Endothelial cell of umbilical vein (primary cell): ENCODE measurements around the gene VAV2. TPM values are rescaled to one million over a fixed set of nuclear protein-coding genes. Genes with fewer than 3 reads are reported as not detected.

Experiments
- BruUV-seq: library from RNA; stranded (reverse); fragments of 400-500 nt; replicated peaks from 2 replicates; lab custom pipeline; 2021; lab: Mats Ljungman, UMichigan
- CTCF ChIA-PET: fragments of 300-600, 350-600 bp; sonication (Branson Sonifier 250); formaldehyde crosslinking; loops from one replicate; lab custom pipeline; 2021; ENCODE audit warnings: antibody characterized with exemption, inconsistent platforms; lab: Charles Lee
- POLR2A ChIA-PET: fragments of 300-600, 350-600 bp; sonication (Branson Sonifier 250); formaldehyde crosslinking; loops from one replicate; lab custom pipeline; 2021; ENCODE audit warnings: antibody characterized with exemption, inconsistent platforms; lab: Charles Lee
- DNase-seq: peaks from one replicate; pipeline ENCODE4 v3.0.0-alpha.2; 2011; ENCODE audit warnings: low read depth, low spot score
- FAIRE-seq: peaks from 2 replicates; lab custom pipeline; 2011; peaks lifted over from hg19 to GRCh38; lab: Jason Lieb, UNC
- H2AFZ ChIP-seq: 2 replicates; pipeline ENCODE4 v1.6.0; 2012; ENCODE audit warnings: low read depth, low read length, control low read depth, inconsistent platforms
- H3K27ac ChIP-seq: 2 replicates; pipeline ENCODE4 v1.5.1; 2011; ENCODE audit warnings: low read depth, mild to moderate bottlenecking, control low read depth, low read length, moderate library complexity; ENCODE audit not compliant: insufficient read depth
- H3K27me3 ChIP-seq, 2 experiments: 2 replicates each; pipeline versions ENCODE4 v1.6.0 to v1.6.1; 2011; ENCODE audit warnings: low read length in 2 of 2, mixed read lengths in 1 of 2; ENCODE audit not compliant: control insufficient read depth in 2 of 2, insufficient read depth in 2 of 2
- H3K36me3 ChIP-seq, 2 experiments: 2 replicates in 1 of 2; 3 replicates in 1 of 2; pipeline ENCODE4 v1.5.1; 2011; ENCODE audit warnings: low read length in 2 of 2, mild to moderate bottlenecking in 1 of 2, moderate library complexity in 1 of 2; ENCODE audit not compliant: control insufficient read depth in 2 of 2, insufficient read depth in 2 of 2; ENCODE audit errors: extremely low read depth in 1 of 2
- H3K4me1 ChIP-seq: 3 replicates; pipeline ENCODE4 v1.5.1; 2011; ENCODE audit warnings: mild to moderate bottlenecking, low read length; ENCODE audit not compliant: control insufficient read depth, insufficient read depth; ENCODE audit errors: extremely low read depth
- H3K4me2 ChIP-seq: 2 replicates; pipeline ENCODE4 v1.6.1; 2011; ENCODE audit warnings: low read length, control low read depth, mixed read lengths; ENCODE audit not compliant: insufficient read depth
- H3K4me3 ChIP-seq, 3 experiments: fragments of 200-600 bp in 1 of 3; sonication (generic), shearing (Covaris generic) in 1 of 3; replicated peaks in 1 of 3; 2 replicates each; pipeline ENCODE4 v1.5.1; 2011 to 2016; ENCODE audit warnings: control low read depth in 3 of 3, low read length in 3 of 3, mild to moderate bottlenecking in 2 of 3, inconsistent platforms in 1 of 3, low read depth in 1 of 3, moderate library complexity in 1 of 3; ENCODE audit not compliant: insufficient read depth in 1 of 3
- H3K79me2 ChIP-seq: 2 replicates; pipeline ENCODE4 v1.6.0; 2012; ENCODE audit warnings: low read length, inconsistent platforms; ENCODE audit not compliant: control insufficient read depth, insufficient read depth
- H3K9ac ChIP-seq: replicated peaks from 2 replicates; pipeline ENCODE3; 2011; ENCODE audit warnings: low read length, control low read depth; ENCODE audit not compliant: insufficient read depth; ENCODE audit errors: extremely low read depth
- H3K9me1 ChIP-seq: replicated peaks from 3 replicates; pipeline ENCODE4 v1.6.0; 2011; ENCODE audit warnings: mild to moderate bottlenecking, low read length; ENCODE audit not compliant: control insufficient read depth, insufficient read depth; ENCODE audit errors: extremely low read depth
- H3K9me3 ChIP-seq: replicated peaks from 2 replicates; pipeline ENCODE4 v1.5.1; 2012; ENCODE audit warnings: low read length, inconsistent platforms; ENCODE audit not compliant: control insufficient read depth, insufficient read depth
- H4K20me1 ChIP-seq: replicated peaks from 2 replicates; pipeline ENCODE3; 2011; ENCODE audit warnings: mild to moderate bottlenecking, low read length; ENCODE audit not compliant: control insufficient read depth, insufficient read depth; ENCODE audit errors: extremely low read depth
- EZH2 ChIP-seq: IDR thresholded peaks from 2 replicates; pipeline ENCODE4 v1.6.1; 2012; ENCODE audit warnings: borderline replicate concordance, low read depth, mild to moderate bottlenecking, moderate library complexity, low read length, inconsistent platforms; ENCODE audit not compliant: severe bottlenecking
- FOS ChIP-seq: IDR thresholded peaks from 2 replicates; pipeline ENCODE4 v1.6.1; 2011; ENCODE audit warnings: mild to moderate bottlenecking, low read length, moderate library complexity, borderline replicate concordance; ENCODE audit not compliant: insufficient read depth
- GATA2 ChIP-seq: IDR thresholded peaks from 2 replicates; pipeline ENCODE4 v1.7.0; 2011; ENCODE audit warnings: low read depth, mild to moderate bottlenecking, moderate library complexity, mixed read lengths, low read length; ENCODE audit not compliant: insufficient read length, insufficient read depth
- JUN ChIP-seq: IDR thresholded peaks from 2 replicates; pipeline ENCODE4 v1.6.1; 2011; ENCODE audit warnings: borderline replicate concordance, low read depth; ENCODE audit not compliant: insufficient read length, insufficient read depth
- POLR2A ChIP-seq: IDR thresholded peaks from 2 replicates; pipeline ENCODE4 v1.6.1; 2012; ENCODE audit warnings: low read depth, mild to moderate bottlenecking, control low read depth, low read length
- dilution Hi-C: fragments of 300-500 bp; cut with MboI; formaldehyde crosslinking; loops from one replicate; pipeline ENCODE4 v1.15.0; 2019; ENCODE audit warnings: low sequenced_read_pairs; ENCODE audit not compliant: extremely low pct_ligation_motif_present
- intact Hi-C: fragments of 100-400 bp; cut with micrococcal nuclease; formaldehyde crosslinking; loops from one replicate; pipeline ENCODE4 v1.10.0; 2022
- polyA plus RNA-seq, 4 experiments: library from polyadenylated mRNA; depleted of rRNA in 3 of 4; stranded (reverse) in 3 of 4; unstranded in 1 of 4; fragments of >200 nt; gene quantifications; 2 replicates each; pipeline versions ENCODE4 v1.2.1 to v1.2.3, GENCODE V29; 2011 to 2012; ENCODE audit warnings: missing spikeins in 1 of 4
- total RNA-seq: library from RNA; stranded (reverse); gene quantifications from 2 replicates; pipeline ENCODE4 v1.2.3, GENCODE V29; 2021
- TF ChIP-seq, protein P1 (sequence below), 2 donors: IDR thresholded peaks; 1 replicate in 1 of 2; 2 replicates in 1 of 2; pipeline ENCODE4 v1.5.1; 2011; ENCODE audit warnings: low read length in 2 of 2, mild to moderate bottlenecking in 2 of 2, moderate library complexity in 2 of 2, control low read depth in 1 of 2, inconsistent platforms in 1 of 2, low read depth in 1 of 2; ENCODE audit not compliant: insufficient read depth in 1 of 2; ENCODE audit errors: extremely low read depth in 1 of 2
- TF ChIP-seq, protein P2 (sequence below): IDR thresholded peaks from 2 replicates; pipeline ENCODE4 v1.6.1; 2011; ENCODE audit not compliant: insufficient read depth, insufficient read length

The VAV2 gene
- total and polyA plus RNA-seq, 2 donors (not counting 3 experiments of a cell fraction or from before 2014, with no cell fraction given), result 10.6 to 30.6 TPM

GRCh38 chr9:134024828-134025605 lies 32.9 kb upstream of the VAV2 start, which contains the start of gene BRD3OS:
TSS of gene BRD3OS (plus strand) at chr9:134025481. CDS start at chr9:134026748, 1,267 bp downstream.
- no peaks in the 10 kb centered on the region for H4K20me1 ChIP-seq
- no peak within 1 kb of the TSS for H3K27ac ChIP-seq
- DNase-seq (peak; percentile 98), FAIRE-seq (peak; percentile 100)
- H3K4me3 ChIP-seq, result peak within 1 kb of the TSS; percentile 62 to 84 (median 76)
- no peaks in the 10 kb centered on the region for H3K79me2 ChIP-seq
- no peaks in the 10 kb centered on the region for H3K9me3 ChIP-seq
- BruUV-seq, result no TSS peak
- peak within 1 kb of the TSS; percentile 80 for H3K4me2 ChIP-seq
- no peak for TF ChIP-seq GATA2
- TF ChIP-seq POLR2A, result peak; percentile 43
- intact Hi-C loops, result loop anchor here (1.0 to 2.0 kb wide), 4 partner anchors 32 to 904 kb away; partner anchors contain the start of genes BRD3, RALGDS and VAV2
- H3K9ac ChIP-seq, result peak within 1 kb of the TSS; percentile 41
- H2AFZ ChIP-seq, result peak within 1 kb of the TSS; percentile 95
- POLR2A ChIA-PET, result interaction anchor here (0.6 to 0.7 kb wide), 3 partner anchors 31 to 1759 kb away, joined by 5 to 7 read pairs (median 5); no protein-coding TSS in a partner anchor
- H3K36me3 ChIP-seq, result peaks cover 0 to 2% of the 10 kb centered on the region in 2 experiments
- no peaks in the 10 kb centered on the region for H3K27me3 ChIP-seq
- peaks cover 5% of the 10 kb centered on the region for H3K4me1 ChIP-seq
- dilution Hi-C loops, result no loop called here
- H3K9me1 ChIP-seq, result no peaks in the 10 kb centered on the region
- CTCF ChIA-PET, result interaction anchor here (0.8 to 4.0 kb wide), 6 partner anchors 10 to 425 kb away, joined by 3 to 24 read pairs (median 5); no protein-coding TSS in a partner anchor

DNA sequence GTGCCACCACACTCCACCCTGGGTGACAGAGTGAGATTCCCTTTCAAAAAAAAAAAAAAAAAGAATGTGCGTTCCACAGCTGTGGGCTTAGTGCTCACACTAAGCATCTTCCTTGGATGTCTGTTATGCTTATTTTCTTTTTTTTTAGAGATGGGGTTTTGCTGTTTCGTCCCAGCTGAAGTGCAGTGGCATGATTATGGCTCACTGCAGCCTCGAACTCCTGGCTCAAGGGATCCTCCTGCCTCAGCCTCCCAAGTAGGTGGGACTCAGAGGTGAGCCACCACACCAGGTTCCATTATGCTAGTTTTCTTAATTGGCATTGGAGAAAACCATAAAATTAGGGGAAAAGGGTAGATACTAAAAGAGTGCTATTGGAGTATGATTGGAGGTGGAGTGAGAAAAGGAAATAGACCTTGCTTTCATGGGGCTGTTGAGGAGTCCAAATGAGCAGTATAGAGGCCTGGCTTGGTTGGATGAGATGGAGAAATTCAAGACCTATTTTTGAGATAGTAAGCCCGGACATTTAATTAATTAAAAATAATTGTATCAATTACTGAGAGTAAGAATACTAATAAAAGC lies 32.2 kb upstream of the VAV2 start:
- Histone ChIP-seq H3K4me1 (peaks cover 5% of the 10 kb centered on the region), H3K9me1 (no peaks in the 10 kb centered on the region), H3K27ac (no peak overlapping the region), H2AFZ (peak overlapping the region; percentile 75), H3K27me3 (no peaks in the 10 kb centered on the region), H4K20me1 (no peaks in the 10 kb centered on the region), H3K4me2 (peak overlapping the region; percentile 20), H3K9ac (no peak overlapping the region), H3K9me3 (no peaks in the 10 kb centered on the region), H3K36me3 (peaks cover 0 to under 1% of the 10 kb centered on the region in 2 experiments), H3K4me3 (peak overlapping the region in 1 of 3 experiments; percentile 28), H3K79me2 (no peaks in the 10 kb centered on the region)
- TF ChIP-seq FOS, result no peak
- TF ChIP-seq, protein P1, sequence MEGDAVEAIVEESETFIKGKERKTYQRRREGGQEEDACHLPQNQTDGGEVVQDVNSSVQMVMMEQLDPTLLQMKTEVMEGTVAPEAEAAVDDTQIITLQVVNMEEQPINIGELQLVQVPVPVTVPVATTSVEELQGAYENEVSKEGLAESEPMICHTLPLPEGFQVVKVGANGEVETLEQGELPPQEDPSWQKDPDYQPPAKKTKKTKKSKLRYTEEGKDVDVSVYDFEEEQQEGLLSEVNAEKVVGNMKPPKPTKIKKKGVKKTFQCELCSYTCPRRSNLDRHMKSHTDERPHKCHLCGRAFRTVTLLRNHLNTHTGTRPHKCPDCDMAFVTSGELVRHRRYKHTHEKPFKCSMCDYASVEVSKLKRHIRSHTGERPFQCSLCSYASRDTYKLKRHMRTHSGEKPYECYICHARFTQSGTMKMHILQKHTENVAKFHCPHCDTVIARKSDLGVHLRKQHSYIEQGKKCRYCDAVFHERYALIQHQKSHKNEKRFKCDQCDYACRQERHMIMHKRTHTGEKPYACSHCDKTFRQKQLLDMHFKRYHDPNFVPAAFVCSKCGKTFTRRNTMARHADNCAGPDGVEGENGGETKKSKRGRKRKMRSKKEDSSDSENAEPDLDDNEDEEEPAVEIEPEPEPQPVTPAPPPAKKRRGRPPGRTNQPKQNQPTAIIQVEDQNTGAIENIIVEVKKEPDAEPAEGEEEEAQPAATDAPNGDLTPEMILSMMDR (IDR thresholded peaks at IDR 0.05; ENCODE audit: extremely low read depth in 1 of 2, insufficient read depth in 1 of 2, low read depth in 1 of 2, low read length in 2 of 2), result no peak
- no peak for TF ChIP-seq EZH2
- no peak for TF ChIP-seq JUN
- TF ChIP-seq POLR2A, result no peak
- TF ChIP-seq, protein P2, sequence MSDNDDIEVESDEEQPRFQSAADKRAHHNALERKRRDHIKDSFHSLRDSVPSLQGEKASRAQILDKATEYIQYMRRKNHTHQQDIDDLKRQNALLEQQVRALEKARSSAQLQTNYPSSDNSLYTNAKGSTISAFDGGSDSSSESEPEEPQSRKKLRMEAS, result no peak
- peak; percentile 10 for DNase-seq
- POLR2A ChIA-PET, result interaction anchor here (0.6 kb wide), 1 partner anchor 30 kb away, joined by 5 read pairs; no protein-coding TSS in a partner anchor
- no peak for FAIRE-seq
- BruUV-seq, result no TSS peak
- CTCF ChIA-PET, result interaction anchor here (0.8 to 4.0 kb wide), 3 partner anchors 10 to 242 kb away, joined by 3 to 24 read pairs (median 13); no protein-coding TSS in a partner anchor
- intact Hi-C loops, result loop anchor here (2.0 kb wide), 1 partner anchor 32 kb away; the partner anchor contains the start of gene VAV2
- dilution Hi-C loops, result no loop called here
